ENCODE data around the gene LGR4. TPM values are rescaled to one million over a fixed set of nuclear protein-coding genes. Genes with fewer than 3 reads are reported as not detected.

LGR4 gene
- total RNA-seq, 1 experiment from 2014 or later = 7.1 TPM

DNA sequence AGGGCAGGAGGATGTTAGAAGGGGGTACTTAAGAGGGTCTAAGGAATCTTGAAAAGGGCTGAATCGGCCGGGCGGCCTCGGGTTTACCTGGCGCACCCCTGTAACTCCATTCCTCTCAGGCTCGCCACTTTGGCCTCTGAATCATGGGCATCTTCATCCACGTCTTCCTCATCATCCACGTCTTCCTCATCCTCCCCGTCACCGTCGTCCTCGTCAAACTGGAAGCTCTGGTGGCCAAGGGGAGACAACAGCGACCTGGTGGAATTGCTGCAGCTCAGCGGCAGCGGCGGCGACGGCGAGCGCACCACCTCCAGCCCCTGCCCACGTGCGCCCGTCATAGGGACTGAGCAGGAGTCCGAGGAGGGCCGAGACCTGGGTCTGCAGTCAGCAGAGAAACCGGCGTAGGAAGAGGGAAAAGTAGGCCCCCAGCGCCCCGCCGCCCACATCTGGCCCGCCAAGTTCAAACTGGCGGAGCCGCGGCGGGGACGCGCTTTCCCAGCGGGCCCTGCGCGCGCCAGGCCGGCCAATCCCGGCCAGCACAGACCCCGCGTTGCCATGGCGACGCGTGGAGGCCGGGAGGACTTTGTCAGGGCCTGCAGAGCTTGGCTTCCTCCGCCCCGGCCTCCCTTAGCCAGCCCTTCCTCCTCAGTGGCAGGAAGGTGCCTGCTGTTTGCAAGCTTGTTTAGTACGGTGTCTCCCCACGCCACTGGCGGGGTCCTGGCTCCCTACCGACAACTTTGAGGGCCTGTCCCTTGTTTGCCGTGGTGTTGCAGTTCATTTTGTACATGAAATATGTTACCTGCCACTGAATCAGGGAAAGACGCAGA lies 109.6 kb downstream of the LGR4 start, which contains the start of gene CCDC34:
Gene CCDC34, minus strand, starts transcription at position 467 of the 827 bp plus-strand sequence. Its CDS starts 21 bp downstream, at position 446.
- Histone ChIP-seq H3K36me3 (ENCODE audit: control insufficient read depth in 1 of 2, insufficient read depth in 2 of 2, low read length in 2 of 2) (no peaks in the 10 kb centered on the region), H3K4me3 (replicated peaks in 1 of 2; ENCODE audit: low read depth in 1 of 2, low read length in 2 of 2) (peak within 1 kb of the TSS; percentile 73 to 86), H3K9ac (ENCODE audit: low read length) (peak within 1 kb of the TSS; percentile 78), H3K9me3 (ENCODE audit: control insufficient read depth in 1 of 2, insufficient read depth in 1 of 2, low read depth in 1 of 2, low read length in 2 of 2) (no peaks in the 10 kb centered on the region), H3K4me1 (ENCODE audit: control insufficient read depth in 1 of 2, insufficient read depth in 2 of 2, low read length in 2 of 2) (peaks cover 4 to 23% of the 10 kb centered on the region in 2 experiments; a peak in 3 of 4 replicates), H3K27ac (ENCODE audit: low read depth, low read length) (peak within 1 kb of the TSS; percentile 54), H3K9me2 (ENCODE audit: insufficient read depth) (no peaks in the 10 kb centered on the region), H3K27me3 (ENCODE audit: insufficient read depth, low read length) (no peaks in the 10 kb centered on the region), H3K79me2 (ENCODE audit: insufficient read depth, low read length) (no peaks in the 10 kb centered on the region), H3K4me2 (ENCODE audit: low read length) (peak within 1 kb of the TSS; percentile 93), H4K20me1 (ENCODE audit: insufficient read depth) (no peaks in the 10 kb centered on the region), H2AFZ (ENCODE audit: low read depth, low read length, poor library complexity, severe bottlenecking) (peak within 1 kb of the TSS; percentile 93)
- peak; percentile 98 for ATAC-seq
- POLR2A ChIA-PET = no interaction called here
- BruUV-seq (replicated peaks) = TSS peak; percentile 59
- RAD21 ChIA-PET (ENCODE audit: low non-redundant PET in 1 of 2, low total read pairs in 2 of 2, uncharacterized antibody in 2 of 2, unreplicated experiment in 2 of 2) = no interaction called here
- intact Hi-C loops (cut with micrococcal nuclease) = no loop called here
- CTCF ChIA-PET = interaction anchor here (1.3 kb wide), 1 partner anchor 67 kb away, joined by 4 read pairs; no protein-coding TSS in a partner anchor
- peak; percentile 73 for DNase-seq (ENCODE audit: low read depth, low spot score)
- TF ChIP-seq, protein P1, sequence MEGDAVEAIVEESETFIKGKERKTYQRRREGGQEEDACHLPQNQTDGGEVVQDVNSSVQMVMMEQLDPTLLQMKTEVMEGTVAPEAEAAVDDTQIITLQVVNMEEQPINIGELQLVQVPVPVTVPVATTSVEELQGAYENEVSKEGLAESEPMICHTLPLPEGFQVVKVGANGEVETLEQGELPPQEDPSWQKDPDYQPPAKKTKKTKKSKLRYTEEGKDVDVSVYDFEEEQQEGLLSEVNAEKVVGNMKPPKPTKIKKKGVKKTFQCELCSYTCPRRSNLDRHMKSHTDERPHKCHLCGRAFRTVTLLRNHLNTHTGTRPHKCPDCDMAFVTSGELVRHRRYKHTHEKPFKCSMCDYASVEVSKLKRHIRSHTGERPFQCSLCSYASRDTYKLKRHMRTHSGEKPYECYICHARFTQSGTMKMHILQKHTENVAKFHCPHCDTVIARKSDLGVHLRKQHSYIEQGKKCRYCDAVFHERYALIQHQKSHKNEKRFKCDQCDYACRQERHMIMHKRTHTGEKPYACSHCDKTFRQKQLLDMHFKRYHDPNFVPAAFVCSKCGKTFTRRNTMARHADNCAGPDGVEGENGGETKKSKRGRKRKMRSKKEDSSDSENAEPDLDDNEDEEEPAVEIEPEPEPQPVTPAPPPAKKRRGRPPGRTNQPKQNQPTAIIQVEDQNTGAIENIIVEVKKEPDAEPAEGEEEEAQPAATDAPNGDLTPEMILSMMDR (IDR thresholded peaks at IDR 0.05 in 2 of 3, conservative IDR thresholded peaks at IDR 0.05 in 1 of 3; ENCODE audit: borderline replicate concordance in 1 of 3, insufficient read depth in 1 of 3, low read depth in 2 of 3, low read length in 2 of 3) = no peak
- no peak for TF ChIP-seq CEBPB (IDR thresholded peaks at IDR 0.05; ENCODE audit: low read depth)
- TF ChIP-seq YY1 (IDR thresholded peaks at IDR 0.05; ENCODE audit: extremely low read depth, insufficient replicate concordance, low read depth, low read length) = no peak
- no peak for TF ChIP-seq RAD21 (IDR thresholded peaks at IDR 0.05; ENCODE audit: low read depth)
- TF ChIP-seq, protein P2, sequence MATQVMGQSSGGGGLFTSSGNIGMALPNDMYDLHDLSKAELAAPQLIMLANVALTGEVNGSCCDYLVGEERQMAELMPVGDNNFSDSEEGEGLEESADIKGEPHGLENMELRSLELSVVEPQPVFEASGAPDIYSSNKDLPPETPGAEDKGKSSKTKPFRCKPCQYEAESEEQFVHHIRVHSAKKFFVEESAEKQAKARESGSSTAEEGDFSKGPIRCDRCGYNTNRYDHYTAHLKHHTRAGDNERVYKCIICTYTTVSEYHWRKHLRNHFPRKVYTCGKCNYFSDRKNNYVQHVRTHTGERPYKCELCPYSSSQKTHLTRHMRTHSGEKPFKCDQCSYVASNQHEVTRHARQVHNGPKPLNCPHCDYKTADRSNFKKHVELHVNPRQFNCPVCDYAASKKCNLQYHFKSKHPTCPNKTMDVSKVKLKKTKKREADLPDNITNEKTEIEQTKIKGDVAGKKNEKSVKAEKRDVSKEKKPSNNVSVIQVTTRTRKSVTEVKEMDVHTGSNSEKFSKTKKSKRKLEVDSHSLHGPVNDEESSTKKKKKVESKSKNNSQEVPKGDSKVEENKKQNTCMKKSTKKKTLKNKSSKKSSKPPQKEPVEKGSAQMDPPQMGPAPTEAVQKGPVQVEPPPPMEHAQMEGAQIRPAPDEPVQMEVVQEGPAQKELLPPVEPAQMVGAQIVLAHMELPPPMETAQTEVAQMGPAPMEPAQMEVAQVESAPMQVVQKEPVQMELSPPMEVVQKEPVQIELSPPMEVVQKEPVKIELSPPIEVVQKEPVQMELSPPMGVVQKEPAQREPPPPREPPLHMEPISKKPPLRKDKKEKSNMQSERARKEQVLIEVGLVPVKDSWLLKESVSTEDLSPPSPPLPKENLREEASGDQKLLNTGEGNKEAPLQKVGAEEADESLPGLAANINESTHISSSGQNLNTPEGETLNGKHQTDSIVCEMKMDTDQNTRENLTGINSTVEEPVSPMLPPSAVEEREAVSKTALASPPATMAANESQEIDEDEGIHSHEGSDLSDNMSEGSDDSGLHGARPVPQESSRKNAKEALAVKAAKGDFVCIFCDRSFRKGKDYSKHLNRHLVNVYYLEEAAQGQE (IDR thresholded peaks at IDR 0.05; ENCODE audit: low read depth) = no peak
- no peak for TF ChIP-seq EZH2 (IDR thresholded peaks at IDR 0.05)
- TF ChIP-seq, protein P3, sequence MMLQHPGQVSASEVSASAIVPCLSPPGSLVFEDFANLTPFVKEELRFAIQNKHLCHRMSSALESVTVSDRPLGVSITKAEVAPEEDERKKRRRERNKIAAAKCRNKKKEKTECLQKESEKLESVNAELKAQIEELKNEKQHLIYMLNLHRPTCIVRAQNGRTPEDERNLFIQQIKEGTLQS (IDR thresholded peaks at IDR 0.05) = no peak
- peak; percentile 69 for TF ChIP-seq POLR2AphosphoS5 (IDR thresholded peaks at IDR 0.05; ENCODE audit: low read depth, low read length)
- TF ChIP-seq EZH2phosphoT487 (IDR thresholded peaks at IDR 0.05; ENCODE audit: borderline replicate concordance) = no peak
- peak; percentile 61 for TF ChIP-seq SIN3A (IDR thresholded peaks at IDR 0.05; ENCODE audit: low read depth)
- TF ChIP-seq JUND (IDR thresholded peaks at IDR 0.05) = no peak
- no peak for TF ChIP-seq SP1 (IDR thresholded peaks at IDR 0.05; ENCODE audit: low read depth)
- TF ChIP-seq, protein P4, sequence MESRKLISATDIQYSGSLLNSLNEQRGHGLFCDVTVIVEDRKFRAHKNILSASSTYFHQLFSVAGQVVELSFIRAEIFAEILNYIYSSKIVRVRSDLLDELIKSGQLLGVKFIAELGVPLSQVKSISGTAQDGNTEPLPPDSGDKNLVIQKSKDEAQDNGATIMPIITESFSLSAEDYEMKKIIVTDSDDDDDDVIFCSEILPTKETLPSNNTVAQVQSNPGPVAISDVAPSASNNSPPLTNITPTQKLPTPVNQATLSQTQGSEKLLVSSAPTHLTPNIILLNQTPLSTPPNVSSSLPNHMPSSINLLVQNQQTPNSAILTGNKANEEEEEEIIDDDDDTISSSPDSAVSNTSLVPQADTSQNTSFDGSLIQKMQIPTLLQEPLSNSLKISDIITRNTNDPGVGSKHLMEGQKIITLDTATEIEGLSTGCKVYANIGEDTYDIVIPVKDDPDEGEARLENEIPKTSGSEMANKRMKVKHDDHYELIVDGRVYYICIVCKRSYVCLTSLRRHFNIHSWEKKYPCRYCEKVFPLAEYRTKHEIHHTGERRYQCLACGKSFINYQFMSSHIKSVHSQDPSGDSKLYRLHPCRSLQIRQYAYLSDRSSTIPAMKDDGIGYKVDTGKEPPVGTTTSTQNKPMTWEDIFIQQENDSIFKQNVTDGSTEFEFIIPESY (IDR thresholded peaks at IDR 0.05; ENCODE audit: extremely low read depth, insufficient replicate concordance, low read length) = no peak
- no peak for TF ChIP-seq ZNF274 (IDR thresholded peaks at IDR 0.05; ENCODE audit: low read depth, low read length)
- TF ChIP-seq ELF1 (IDR thresholded peaks at IDR 0.05; ENCODE audit: borderline replicate concordance, low read depth) = no peak
- TF ChIP-seq TCF7L2 (IDR thresholded peaks at IDR 0.05; ENCODE audit: borderline replicate concordance, extremely low read depth, insufficient read depth, insufficient read length) = peak; percentile 38
- TF ChIP-seq CBX3 (IDR thresholded peaks at IDR 0.05; ENCODE audit: low read depth) = 0 out of 2 replicates have a peak, but pooled peaks have one; percentile 14
- TF ChIP-seq FOSL1 (IDR thresholded peaks at IDR 0.05; ENCODE audit: low read depth) = no peak
- TF ChIP-seq EGR1 (IDR thresholded peaks at IDR 0.05; ENCODE audit: low read depth) = 0 out of 2 replicates have a peak, but pooled peaks have one; percentile 21
